Vagina (tissue), 2 donors: ENCODE measurements around the gene IFNL2.

ENCODE experiments used
- POLR2A ChIP-seq, 2 donors: fragments of 450-650 bp; IDR thresholded peaks; one replicate each; pipeline ENCODE4 v1.6.1; 2017; ENCODE audit warnings: antibody characterized with exemption in 2 of 2, mild to moderate bottlenecking in 2 of 2, moderate library complexity in 2 of 2
- TF ChIP-seq, protein P1 (sequence below), 3 experiments: fragments of 450-650 bp in 2 of 3; fragments of 200-600 bp in 1 of 3; sonication (generic) in 1 of 3; IDR thresholded peaks; one replicate each; pipeline ENCODE4 v1.5.1; 2017 to 2019; ENCODE audit warnings: antibody characterized with exemption in 3 of 3, mild to moderate bottlenecking in 2 of 3, moderate library complexity in 2 of 3

DNA sequence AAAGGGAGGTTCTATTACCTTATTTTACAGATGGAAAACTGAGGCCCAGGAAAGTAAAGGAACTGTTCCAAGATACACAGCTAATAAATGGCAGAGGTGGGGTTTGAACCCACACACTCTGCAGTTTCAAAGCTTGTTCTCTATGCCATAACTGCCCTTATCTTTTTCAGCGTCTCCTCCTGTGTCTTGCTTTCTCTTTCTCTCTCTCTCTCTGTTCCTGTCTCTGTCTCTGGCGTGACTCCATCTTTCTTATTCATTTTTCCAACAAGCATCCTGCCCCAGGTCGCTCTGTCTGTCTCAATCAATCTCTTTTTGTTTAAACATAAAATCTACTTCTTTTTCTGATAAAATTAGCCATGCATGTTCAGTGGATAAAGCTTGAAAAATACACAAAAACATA is 16.4 kb upstream of the IFNL2 start:
- TF ChIP-seq, protein P1, sequence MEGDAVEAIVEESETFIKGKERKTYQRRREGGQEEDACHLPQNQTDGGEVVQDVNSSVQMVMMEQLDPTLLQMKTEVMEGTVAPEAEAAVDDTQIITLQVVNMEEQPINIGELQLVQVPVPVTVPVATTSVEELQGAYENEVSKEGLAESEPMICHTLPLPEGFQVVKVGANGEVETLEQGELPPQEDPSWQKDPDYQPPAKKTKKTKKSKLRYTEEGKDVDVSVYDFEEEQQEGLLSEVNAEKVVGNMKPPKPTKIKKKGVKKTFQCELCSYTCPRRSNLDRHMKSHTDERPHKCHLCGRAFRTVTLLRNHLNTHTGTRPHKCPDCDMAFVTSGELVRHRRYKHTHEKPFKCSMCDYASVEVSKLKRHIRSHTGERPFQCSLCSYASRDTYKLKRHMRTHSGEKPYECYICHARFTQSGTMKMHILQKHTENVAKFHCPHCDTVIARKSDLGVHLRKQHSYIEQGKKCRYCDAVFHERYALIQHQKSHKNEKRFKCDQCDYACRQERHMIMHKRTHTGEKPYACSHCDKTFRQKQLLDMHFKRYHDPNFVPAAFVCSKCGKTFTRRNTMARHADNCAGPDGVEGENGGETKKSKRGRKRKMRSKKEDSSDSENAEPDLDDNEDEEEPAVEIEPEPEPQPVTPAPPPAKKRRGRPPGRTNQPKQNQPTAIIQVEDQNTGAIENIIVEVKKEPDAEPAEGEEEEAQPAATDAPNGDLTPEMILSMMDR (IDR thresholded peaks at IDR 0.05) = no peak
- TF ChIP-seq POLR2A (IDR thresholded peaks at IDR 0.05) = no peak
